Effector memory CD8-positive, alpha-beta T cell (primary cell): ENCODE data around the gene CAPN13.

Experiments used
- ATAC-seq: fragments of 150-1000 bp; cut with Tn5 transposase; replicated peaks from 2 replicates; pipeline ENCODE4 v1.10.0; 2021; ENCODE audit warnings: mild to moderate bottlenecking, moderate library complexity
- DNase-seq, 3 experiments: peaks; one replicate each; pipeline ENCODE4 v3.0.0; 2021
- H3K27ac Mint-ChIP-seq, 2 donors: one replicate each; pipeline ENCODE4 v1.8.0; 2022; ENCODE audit warnings: mild to moderate bottlenecking in 2 of 2, mixed read lengths in 2 of 2, moderate library complexity in 2 of 2
- H3K27me3 Mint-ChIP-seq, 2 donors: one replicate each; pipeline ENCODE4 v1.8.0; 2022; ENCODE audit warnings: mixed read lengths in 2 of 2
- H3K36me3 Mint-ChIP-seq: one replicate; pipeline ENCODE4 v1.8.0; 2022; ENCODE audit warnings: mild to moderate bottlenecking, moderate library complexity, mixed read lengths; ENCODE audit not compliant: insufficient read depth
- H3K4me1 Mint-ChIP-seq, 2 donors: one replicate each; pipeline ENCODE4 v1.8.0; 2022; ENCODE audit warnings: low read depth in 2 of 2, mixed read lengths in 2 of 2
- H3K4me3 Mint-ChIP-seq, 2 donors: one replicate each; pipeline ENCODE4 v1.8.0; 2022; ENCODE audit warnings: mild to moderate bottlenecking in 2 of 2, mixed read lengths in 2 of 2, moderate library complexity in 2 of 2
- H3K9me3 Mint-ChIP-seq, 2 donors: one replicate each; pipeline ENCODE4 v1.8.0; 2022; ENCODE audit warnings: mixed read lengths in 2 of 2

Gene CAPN13

GRCh38 chr2:30721668-30722647 lies 85.3 kb downstream of the CAPN13 start:
- ATAC-seq, result no peak

GRCh38 chr2:30721241-30721640 lies 86.0 kb downstream of the CAPN13 start:
- Mint-ChIP-seq H3K4me1 (no peaks in the 10 kb centered on the region), H3K27me3 (peaks cover 37 to 42% of the 10 kb centered on the region in 2 donors), H3K9me3 (no peaks in the 10 kb centered on the region), H3K27ac (no peak overlapping the region), H3K4me3 (no peak overlapping the region), H3K36me3 (peaks cover 3% of the 10 kb centered on the region)
- DNase-seq, result no peak
- no peak for ATAC-seq

More at GRCh38 chr2:30721668-30722647, 85.3 kb downstream of the CAPN13 start:
- Mint-ChIP-seq H3K4me1 (no peaks in the 10 kb centered on the region), H3K27me3 (peaks cover 37 to 42% of the 10 kb centered on the region in 2 donors), H3K9me3 (no peaks in the 10 kb centered on the region), H3K36me3 (peaks cover 3% of the 10 kb centered on the region), H3K4me3 (no peak overlapping the region), H3K27ac (no peak overlapping the region)
- DNase-seq, result no peak

GRCh38 chr2:30717081-30717650 lies 90.1 kb downstream of the CAPN13 start:
- H3K27ac Mint-ChIP-seq, result no peak overlapping the region

GRCh38 chr2:30716123-30716900 lies 90.9 kb downstream of the CAPN13 start:
- ATAC-seq (no peak), DNase-seq (no peak)
- no peak overlapping the region for H3K27ac Mint-ChIP-seq
- H3K4me1 Mint-ChIP-seq, result peaks cover 0 to 1% of the 10 kb centered on the region in 2 donors
- no peak overlapping the region for H3K4me3 Mint-ChIP-seq
- peaks cover 9% of the 10 kb centered on the region for H3K36me3 Mint-ChIP-seq
- peaks cover 4 to 6% of the 10 kb centered on the region in 2 donors for H3K27me3 Mint-ChIP-seq
- H3K9me3 Mint-ChIP-seq, result no peaks in the 10 kb centered on the region

More at GRCh38 chr2:30717081-30717650, 90.1 kb downstream of the CAPN13 start:
- Mint-ChIP-seq H3K27me3 (peaks cover 4 to 8% of the 10 kb centered on the region in 2 donors), H3K36me3 (peaks cover 9% of the 10 kb centered on the region), H3K4me3 (no peak overlapping the region), H3K9me3 (no peaks in the 10 kb centered on the region), H3K4me1 (no peaks in the 10 kb centered on the region)
- ATAC-seq (no peak), DNase-seq (no peak)

GRCh38 chr2:30714811-30715709 lies 92.2 kb downstream of the CAPN13 start:
- H3K4me1 Mint-ChIP-seq, result peaks cover 0 to 1% of the 10 kb centered on the region in 2 donors
- DNase-seq, result no peak
- no peak overlapping the region for H3K27ac Mint-ChIP-seq
- H3K9me3 Mint-ChIP-seq, result no peaks in the 10 kb centered on the region
- ATAC-seq, result no peak
- peaks cover 9% of the 10 kb centered on the region for H3K36me3 Mint-ChIP-seq
- H3K27me3 Mint-ChIP-seq, result no peaks in the 10 kb centered on the region
- no peak overlapping the region for H3K4me3 Mint-ChIP-seq

- peaks cover 9% of the 10 kb centered on the region for H3K36me3 Mint-ChIP-seq
- no peak overlapping the region for H3K4me3 Mint-ChIP-seq
- no peak overlapping the region for H3K27ac Mint-ChIP-seq
- ATAC-seq (no peak), DNase-seq (no peak)
- no peaks in the 10 kb centered on the region for H3K9me3 Mint-ChIP-seq
- H3K4me1 Mint-ChIP-seq, result peaks cover 0 to 1% of the 10 kb centered on the region in 2 donors
- H3K27me3 Mint-ChIP-seq, result no peaks in the 10 kb centered on the region
Observed at GRCh38 chr2:30713698-30714097, 93.5 kb downstream of the CAPN13 start.

GRCh38 chr2:30711646-30712085 lies 95.6 kb downstream of the CAPN13 start:
- no peaks in the 10 kb centered on the region for H3K9me3 Mint-ChIP-seq
- no peak overlapping the region for H3K27ac Mint-ChIP-seq
- peak; percentile 91 for ATAC-seq
- peaks cover 5% of the 10 kb centered on the region for H3K36me3 Mint-ChIP-seq
- DNase-seq, result peak; percentile 85 to 90 (median 88)
- H3K4me3 Mint-ChIP-seq, result no peak overlapping the region
- H3K27me3 Mint-ChIP-seq, result peaks cover 0 to 6% of the 10 kb centered on the region in 2 donors
- H3K4me1 Mint-ChIP-seq, result peaks cover 0 to 4% of the 10 kb centered on the region in 2 donors

GRCh38 chr2:30710461-30710860 lies 96.8 kb downstream of the CAPN13 start:
- Mint-ChIP-seq H3K27me3 (peaks cover 0 to 18% of the 10 kb centered on the region in 2 donors), H3K4me3 (no peak overlapping the region), H3K36me3 (peaks cover 5% of the 10 kb centered on the region), H3K4me1 (peaks cover 0 to 4% of the 10 kb centered on the region in 2 donors), H3K27ac (no peak overlapping the region), H3K9me3 (no peaks in the 10 kb centered on the region)
- ATAC-seq (no peak), DNase-seq (no peak)

GRCh38 chr2:30710016-30710415 lies 97.2 kb downstream of the CAPN13 start:
- H3K27me3 Mint-ChIP-seq, result peaks cover 0 to 23% of the 10 kb centered on the region in 2 donors
- peaks cover 0 to 4% of the 10 kb centered on the region in 2 donors for H3K4me1 Mint-ChIP-seq
- H3K36me3 Mint-ChIP-seq, result peaks cover 5% of the 10 kb centered on the region
- ATAC-seq, result no peak
- DNase-seq, result no peak
- H3K9me3 Mint-ChIP-seq, result no peaks in the 10 kb centered on the region
- H3K27ac Mint-ChIP-seq, result no peak overlapping the region
- H3K4me3 Mint-ChIP-seq, result no peak overlapping the region

- H3K9me3 Mint-ChIP-seq, result no peaks in the 10 kb centered on the region
- DNase-seq (no peak), ATAC-seq (no peak)
- peaks cover 0 to 4% of the 10 kb centered on the region in 2 donors for H3K4me1 Mint-ChIP-seq
- peaks cover 0 to 24% of the 10 kb centered on the region in 2 donors for H3K27me3 Mint-ChIP-seq
- H3K4me3 Mint-ChIP-seq, result no peak overlapping the region
- H3K36me3 Mint-ChIP-seq, result peaks cover 5% of the 10 kb centered on the region
- no peak overlapping the region for H3K27ac Mint-ChIP-seq
Observed at GRCh38 chr2:30709516-30709915, 97.7 kb downstream of the CAPN13 start.

GRCh38 chr2:30708491-30709290 lies 98.6 kb downstream of the CAPN13 start:
- Mint-ChIP-seq H3K4me1 (peaks cover 0 to 4% of the 10 kb centered on the region in 2 donors), H3K9me3 (no peaks in the 10 kb centered on the region), H3K36me3 (no peaks in the 10 kb centered on the region), H3K27me3 (peaks cover 0 to 25% of the 10 kb centered on the region in 2 donors), H3K27ac (peak overlapping the region in 1 of 2 donors; percentile 38), H3K4me3 (no peak overlapping the region)
- ATAC-seq (no peak), DNase-seq (no peak)
